Daoy (cell line): ENCODE results near the gene PDRG1. TPM values are rescaled to one million over a fixed set of nuclear protein-coding genes. Genes with fewer than 3 reads are reported as not detected.
"Not testable (repeated sequence)": the region's sequence is repeated elsewhere in the genome, so short reads cannot be mapped to it uniquely, and the experiment has no call there.

Experiments used
- DNase-seq: peaks from one replicate; pipeline ENCODE4 v3.0.0-alpha.2; 2015; ENCODE audit warnings: low read depth
- total RNA-seq: library from RNA; depleted of rRNA; stranded (reverse); fragments of >200 nt; shearing (Covaris generic); gene quantifications from 2 replicates; pipeline ENCODE4 v1.2.3, GENCODE V29; 2014

Gene PDRG1
- total RNA-seq, 1 experiment from 2014 or later, result 13.6 TPM

DNA sequence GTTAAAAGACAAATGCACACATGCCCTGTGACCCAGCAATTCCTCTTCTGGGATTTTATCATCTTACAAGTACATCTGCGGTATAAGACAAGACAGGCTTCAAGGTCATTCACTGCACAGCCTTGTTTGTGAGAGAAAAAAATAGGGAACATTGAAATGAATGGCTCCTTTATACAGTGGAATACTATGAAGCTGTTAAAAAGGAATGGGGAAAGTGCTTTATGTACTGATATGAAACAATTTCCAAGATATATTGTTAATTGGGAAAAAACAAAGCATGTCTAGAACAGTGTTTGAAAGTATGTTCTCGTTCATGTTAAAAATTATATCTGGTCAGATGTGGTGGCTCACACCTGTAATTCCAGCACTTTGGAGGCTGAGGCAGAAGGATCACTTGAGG, 25.4 kb downstream of the PDRG1 start:
- DNase-seq, result no peak

DNA sequence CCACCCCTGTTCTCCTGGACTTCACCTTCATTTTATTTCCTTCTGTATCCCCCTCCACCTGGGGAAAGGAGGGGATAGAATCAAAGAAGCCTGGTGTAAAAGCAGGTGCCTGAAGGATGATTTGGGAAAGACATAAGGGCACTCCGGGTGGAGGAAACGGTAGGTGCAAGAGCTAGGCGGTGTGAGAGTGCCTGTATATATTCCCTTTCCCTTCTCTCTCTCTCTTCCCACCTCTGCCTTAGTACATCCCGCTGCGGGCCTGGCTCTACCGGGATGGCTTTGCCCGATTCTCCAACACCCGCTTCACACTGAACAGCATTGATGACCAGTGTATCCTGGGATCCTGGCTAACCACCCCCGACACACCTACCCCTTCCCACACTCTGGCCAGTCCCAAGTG, 26.2 kb downstream of the PDRG1 start:
- DNase-seq, result no peak

DNA sequence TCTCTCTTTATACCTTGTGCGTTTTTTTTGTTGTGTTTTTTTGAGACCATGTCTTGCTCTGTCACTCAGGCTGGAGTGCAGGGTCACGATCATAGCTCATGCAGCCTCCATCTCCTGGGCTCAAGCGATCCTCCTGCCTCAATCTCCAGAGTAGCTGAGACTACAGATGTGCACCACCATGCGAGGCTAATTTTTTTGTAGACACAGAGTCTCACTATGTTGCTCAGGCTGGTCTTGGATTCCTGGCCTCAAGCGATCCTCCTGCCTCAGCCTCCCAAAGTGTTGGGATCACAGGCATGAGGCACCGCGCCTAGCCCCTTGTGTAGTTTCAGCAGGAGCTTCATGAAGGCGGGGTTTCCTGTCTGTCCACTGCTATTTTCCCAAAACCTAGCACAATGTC, 27.3 kb downstream of the PDRG1 start:
- no peak for DNase-seq

DNA sequence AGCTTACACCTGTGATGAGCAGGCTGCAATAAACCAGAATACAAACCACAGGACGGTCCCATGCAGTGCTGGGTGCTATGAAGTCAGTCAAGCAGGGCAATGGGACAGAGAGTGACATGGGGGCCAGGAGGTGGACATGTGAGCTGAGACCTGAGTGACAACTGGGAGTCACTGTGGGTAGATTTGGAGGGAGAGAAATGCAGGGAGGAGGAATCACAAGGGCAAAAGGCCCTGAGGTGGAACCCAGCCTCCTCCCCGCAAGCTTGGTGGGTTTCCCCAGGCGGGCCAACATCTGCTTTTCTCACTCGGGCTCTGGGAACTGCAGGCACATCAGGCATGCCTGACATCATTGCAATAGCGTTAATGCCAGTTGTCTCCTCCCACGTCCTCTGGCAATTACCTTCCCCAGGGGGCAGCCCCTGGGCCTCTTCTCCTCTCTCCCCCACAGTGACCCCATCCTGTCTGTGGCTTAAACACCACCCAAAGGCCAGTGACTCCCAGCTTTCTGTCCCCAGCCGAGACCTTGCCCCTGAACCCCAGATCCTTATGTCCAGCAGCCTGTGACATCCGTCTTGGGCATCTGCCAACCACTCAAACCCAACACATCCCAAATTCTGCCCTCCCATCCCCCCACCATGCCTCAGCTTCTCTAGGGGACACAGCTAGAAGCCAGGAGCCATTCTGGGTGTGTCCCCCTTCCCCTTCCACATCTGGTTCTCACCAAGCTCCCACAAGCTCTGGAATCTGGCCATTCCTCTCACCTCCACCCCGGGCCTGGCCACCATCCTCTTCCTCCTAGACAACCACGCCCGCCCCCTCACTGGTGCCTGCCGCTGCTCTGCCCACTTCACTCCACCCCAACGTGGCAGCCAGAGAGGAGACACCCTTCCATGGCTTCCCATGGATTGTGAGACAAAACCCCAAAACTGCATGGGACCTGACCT, 28.2 kb downstream of the PDRG1 start:
- peak; percentile 16 for DNase-seq

DNA sequence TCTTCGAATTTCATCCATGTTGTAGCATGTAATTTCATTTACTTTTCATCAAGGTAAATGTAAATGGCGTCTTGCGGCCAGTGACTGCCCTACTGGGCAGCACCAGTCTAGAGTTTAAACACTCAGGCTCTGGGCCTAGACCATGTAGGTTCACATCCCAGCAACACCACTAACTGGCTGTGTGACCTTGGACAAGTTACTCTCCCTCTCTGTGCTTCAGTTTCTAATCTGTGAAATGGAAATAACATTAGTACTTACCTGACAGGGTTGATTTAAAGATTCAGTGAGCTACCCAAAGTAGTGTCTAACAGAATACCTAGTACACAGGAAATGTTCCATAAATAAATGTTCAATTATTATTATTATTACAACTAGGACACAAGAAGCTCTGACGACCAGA, 29.3 kb downstream of the PDRG1 start:
- no peak for DNase-seq

DNA sequence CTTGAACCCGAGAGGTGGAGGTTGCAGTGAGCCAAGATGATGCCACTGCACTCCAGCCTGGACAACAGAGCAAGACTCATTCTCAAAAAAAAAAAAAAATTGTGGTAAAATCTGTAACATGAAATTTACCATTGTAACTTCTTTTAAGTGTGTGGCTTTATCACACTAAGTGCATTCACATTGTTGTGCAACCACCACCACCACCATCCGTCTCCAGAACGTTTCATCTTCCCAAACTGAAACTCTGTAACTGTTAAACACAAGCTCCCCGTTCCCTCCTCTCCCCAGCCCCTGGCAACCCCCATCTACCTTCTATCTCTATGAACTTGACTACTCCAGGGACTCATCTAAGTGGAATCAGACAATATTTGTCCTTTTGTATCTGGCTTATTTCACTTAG, 29.7 kb downstream of the PDRG1 start:
- no peak for DNase-seq

DNA sequence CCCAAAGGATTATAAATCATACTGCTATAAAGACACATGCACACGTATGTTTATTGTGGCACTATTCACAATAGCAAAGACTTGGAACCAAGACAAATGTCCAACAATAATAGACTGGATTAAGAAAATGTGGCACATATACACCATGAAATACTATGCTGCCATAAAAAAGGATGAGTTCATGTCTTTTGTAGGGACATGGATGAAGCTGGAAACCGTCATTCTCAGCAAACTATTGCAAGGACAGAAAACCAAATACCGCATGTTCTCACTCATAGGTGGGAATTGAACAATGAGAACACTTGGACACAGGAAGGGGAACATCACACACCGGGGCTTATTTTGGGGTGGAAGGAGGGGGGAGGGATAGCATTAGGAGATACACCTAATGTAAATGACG, 30.4 kb downstream of the PDRG1 start:
- DNase-seq, result not testable (repeated sequence)

DNA sequence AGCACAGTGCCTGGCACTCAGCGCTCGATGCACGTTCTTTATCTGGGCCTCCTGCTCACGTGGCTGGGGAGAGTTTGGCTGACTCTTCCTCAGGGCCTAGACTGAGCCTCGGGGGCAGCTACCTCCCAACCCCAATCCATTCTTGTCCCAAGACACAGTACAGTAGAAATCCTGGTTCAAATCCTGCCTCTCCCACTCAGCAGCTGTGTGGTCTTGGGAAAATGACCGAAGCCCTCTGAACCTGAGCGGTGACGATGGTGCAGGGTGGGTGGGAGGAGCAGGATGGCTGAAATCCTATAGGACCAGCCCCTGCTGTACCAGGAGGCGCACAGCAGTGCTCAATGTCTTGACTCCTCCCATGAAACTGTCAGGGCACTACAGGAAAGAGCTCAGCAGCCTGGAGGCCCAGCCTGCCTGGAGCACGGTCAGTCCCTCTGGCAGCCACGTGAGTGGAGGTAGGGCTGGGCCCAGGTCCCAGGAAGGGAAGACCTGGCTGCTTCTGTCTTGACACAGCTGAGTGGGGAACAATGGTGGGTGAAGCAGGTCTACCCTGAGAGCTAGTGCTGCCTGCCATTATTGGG, 31.5 kb downstream of the PDRG1 start:
- no peak for DNase-seq

DNA sequence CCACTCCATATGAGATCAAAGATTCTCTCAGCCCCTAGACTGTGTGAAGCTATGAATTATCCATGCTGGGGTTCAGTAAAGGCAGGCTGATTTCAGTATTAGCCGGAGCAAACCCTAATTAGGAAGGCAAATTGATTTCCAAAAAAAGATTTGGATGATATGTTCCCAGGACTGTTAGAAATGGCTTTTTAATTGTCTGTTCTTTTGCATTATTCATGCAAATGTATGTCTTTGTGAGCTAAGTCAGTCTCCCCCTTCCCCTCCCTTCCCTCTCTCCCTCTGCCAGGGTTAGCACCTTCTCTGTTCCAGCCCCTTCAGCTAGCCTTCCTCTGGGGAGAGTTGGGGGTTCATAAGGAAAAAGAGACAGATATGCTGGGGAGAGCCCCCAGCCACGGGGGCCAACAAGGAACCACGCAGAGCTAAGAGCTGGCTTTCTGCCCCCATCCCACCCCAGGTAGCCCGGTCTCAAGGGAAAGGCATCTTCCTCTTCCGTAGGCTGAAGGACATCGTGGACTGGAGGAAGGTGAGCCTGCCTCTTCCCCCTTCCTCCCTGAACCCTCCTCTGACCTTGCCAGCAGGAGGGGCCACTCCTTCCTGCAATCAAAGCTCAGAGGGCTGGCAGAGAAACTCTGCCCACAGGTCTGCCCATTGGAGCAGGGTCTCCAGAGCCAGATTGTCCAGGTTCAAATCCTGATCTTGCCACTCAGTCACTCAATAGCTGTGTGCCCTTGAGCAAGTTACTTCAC, 32.3 kb downstream of the PDRG1 start:
- DNase-seq, result no peak

DNA sequence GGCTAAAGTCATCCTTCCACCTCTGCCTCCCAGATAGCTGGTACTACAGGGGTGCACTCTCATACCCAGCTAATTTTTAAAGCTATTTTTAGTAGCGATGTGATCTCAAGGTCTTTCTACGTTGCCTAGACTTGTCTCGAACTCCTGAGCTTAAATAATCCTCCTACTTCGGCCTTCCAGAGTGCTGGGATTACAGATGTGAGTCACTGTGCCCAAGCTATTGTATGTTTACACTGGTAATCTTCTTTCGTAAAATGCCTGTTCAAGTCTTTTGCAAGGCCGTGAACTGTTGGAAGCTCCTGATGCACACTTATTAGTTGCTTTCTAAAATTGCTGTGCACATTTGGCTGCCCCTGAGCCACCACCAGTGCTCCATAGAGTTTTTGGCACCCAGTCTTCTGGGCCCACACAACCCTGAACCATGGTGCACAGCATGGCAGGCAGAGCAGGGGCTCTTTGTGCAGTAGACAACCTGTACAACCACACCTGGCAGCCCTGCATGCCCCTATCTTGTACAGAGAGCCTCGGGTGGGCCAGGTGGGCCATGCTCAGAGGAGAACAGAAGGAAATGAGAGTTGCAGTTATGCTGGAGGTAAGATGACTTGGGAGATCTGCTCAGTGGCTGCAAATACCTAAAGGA, 33.3 kb downstream of the PDRG1 start:
- DNase-seq, result no peak

DNA sequence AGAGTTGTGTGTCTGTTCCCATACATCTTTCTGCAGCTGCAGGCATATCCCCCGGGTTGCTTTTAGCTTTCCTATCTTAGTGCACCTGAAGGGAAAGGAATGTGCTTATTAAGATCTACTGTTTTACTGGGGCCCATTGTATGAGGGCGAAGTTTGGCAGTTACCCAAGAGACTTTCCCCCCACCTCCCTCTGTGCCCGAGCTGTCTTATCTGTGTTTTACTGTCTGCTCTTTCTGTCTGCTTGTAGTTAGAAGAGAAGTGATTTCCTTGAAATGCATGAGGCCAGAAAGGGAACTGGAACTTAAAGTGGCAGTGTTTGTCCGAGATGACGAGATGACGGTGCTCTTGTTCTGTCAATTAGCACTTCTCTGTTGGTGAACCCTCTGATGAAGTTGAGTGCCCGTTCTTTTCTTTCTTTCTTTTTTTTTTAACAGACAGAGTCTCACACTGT, 33.9 kb downstream of the PDRG1 start:
- DNase-seq, result not testable (repeated sequence)

DNA sequence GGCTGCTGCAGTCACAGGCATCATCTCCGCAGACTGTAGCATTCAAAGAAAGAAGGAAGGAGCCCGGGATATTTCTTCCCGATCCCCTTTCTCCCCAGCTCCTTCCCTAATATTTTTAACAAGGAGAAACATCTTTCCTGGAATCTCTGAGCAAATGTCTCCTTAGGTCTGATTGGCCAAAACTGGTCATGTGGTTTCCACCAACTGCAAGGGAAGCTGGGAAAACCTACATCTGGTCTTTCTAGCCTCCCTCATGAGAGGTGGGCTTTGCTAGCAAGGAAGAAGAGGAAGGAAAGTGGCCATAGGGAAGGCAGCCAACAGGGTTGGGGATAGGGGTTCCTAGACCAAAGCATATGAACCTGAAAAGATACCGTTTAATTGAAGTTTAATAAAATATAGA, 35.1 kb downstream of the PDRG1 start:
- no peak for DNase-seq

DNA sequence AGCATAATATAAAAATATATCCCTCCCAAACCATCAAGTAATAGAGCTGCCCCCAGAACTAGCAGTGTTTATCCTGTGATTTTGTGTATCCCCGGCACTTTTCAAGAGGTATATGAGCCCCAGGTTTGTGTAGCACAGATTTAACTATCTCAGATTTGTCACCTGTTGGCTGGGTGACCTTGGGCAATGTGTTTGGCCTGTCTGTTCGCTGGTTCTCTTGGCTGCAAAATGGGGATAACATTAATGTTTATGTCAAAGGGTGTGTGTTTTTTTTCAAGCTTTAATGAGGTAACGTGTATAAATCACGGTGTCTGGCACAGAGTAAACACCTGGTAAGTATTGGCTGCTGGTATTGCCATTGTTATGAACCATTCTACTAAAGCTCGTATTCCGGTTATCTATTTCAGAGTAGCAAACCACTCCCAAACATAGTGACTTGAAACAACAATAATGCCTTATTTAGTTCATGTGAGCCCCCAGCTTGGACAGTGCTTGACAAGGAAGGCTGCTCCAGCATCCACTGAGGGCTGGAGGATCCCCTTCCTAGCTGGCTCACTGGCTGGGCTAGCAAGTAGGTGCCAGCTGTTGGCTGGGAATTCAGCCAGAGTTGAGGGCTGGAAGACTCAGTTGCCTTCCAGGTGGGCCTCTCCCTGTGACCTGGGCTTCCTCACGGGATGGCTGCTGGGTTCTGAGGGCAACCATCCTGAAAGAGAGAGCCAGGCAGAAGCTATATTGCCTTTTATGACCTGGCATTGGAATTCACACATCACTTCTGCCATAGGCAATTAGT, 36.2 kb downstream of the PDRG1 start:
- no peak for DNase-seq

DNA sequence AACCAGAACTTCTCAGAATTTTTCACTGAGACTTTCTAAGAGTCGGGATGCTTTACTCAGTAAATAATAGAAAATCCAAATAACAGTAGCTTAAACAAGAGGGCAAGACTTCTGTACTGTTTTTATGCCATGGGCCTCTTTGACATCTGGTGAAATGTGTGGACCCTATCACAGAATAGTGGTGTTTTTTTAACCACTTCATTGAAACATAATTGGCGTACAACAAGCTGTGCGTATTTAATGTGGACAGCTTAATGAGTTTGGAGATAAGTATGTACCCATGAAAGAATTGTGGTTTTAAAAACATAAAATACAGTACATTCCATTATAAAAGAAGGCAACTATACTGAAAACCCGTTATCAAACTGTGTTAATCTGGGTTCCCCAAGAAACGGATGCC, 37.7 kb downstream of the PDRG1 start:
- no peak for DNase-seq

DNA sequence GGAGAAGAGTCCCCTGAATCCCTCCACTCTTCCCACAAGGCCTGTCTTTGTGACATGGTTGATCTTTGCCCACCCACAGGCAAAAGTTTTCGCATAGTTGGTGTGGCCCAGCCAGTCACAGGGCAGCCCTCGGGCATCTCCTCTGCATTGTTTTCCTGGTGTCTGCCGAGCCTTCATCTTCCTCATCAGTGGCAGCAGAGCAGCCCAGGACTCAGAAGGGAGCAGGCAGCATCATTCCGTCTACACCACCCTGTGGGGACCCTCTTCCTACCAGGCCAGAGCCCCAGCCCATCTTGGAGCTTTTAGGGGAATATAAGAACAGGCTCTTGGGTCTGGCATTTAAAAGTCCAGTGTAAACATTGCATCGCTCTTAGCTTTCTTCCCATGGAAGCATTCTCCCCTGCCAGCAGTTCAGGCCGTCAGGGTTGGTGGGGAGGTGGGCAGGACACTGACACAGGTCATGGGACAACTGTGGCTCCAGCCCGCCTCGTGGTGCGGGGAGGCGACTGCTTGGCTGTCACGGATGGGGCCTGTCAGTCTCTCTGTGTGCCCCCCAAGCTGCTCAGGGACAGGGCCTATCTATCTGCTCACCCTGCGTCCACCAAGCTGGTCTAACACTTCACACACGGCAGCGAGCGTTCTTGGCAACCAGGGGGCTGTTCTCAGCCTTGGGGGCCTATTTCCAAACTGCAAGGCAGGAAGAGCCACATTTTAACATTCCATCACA, 38.3 kb downstream of the PDRG1 start:
- DNase-seq, result no peak

DNA sequence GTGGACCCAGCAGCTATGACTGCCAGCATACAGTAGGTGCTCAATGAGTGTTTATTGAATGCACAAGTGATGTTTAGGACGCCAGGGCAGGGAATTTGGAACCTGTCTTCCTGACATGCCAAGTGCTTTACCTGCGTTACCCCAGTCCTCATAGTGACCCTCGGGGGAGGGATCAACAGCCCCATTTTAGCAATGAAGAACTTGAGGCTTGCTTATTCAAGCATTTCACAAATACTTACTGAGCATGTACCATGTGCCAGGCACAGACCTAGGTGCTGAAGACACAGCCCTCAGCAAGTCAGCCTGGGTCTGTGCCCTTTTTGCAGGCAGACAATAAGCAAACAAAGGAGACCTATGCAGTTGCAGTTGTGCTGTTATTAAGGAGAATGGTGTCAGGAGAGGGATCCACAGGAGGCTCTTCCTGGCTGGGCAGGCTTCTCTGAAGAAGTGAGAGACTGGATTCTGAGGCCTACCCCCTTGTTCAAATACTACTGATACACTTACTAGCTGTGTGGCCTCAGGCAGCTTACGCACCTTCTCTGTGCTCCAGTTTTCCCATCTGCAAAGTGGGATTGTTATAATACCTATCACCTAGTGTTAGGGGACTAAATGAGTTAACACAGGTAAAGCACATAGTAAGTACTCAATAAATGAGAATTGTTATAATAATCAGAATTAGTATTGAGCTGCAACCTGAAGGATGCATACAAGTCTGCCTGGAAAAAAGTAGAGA, 41.6 kb downstream of the PDRG1 start:
- no peak for DNase-seq

DNA sequence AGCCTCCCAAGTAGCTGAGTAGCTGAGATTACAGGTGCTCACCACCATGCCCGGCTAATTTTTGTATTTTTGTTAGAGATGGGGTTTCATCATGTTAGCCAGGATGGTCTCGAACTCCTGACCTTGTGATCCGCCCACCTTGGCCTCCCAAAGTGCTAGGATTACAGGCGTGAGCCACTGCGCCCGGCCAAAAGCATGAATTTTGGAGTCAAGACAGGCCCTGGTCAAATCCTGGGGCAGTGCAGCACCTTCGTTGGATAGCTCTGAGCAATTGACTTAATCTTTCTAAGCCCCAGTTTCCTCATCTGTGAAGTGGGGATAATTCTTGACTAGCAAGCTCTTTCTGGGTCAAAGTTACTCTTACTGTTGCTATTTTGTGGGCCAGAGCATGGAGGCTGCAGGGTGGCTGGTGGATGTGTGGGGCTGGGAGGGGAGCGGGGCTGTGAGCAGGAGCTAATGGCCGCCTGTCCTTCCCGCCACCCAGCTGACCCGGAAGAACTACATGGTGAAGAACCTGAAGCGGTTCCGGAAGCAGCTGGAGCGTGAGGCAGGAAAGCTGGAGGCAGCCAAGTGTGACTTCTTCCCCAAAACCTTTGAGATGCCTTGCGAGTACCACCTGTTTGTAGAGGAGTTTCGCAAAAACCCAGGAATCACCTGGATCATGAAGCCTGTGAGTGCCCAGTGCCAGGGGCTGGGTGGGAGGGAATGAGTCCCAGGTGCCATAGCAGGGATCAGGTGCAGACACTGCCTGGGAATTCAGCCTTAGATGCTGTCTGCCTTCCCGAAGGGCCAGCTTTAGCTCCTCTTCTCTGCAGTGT, 42.4 kb downstream of the PDRG1 start:
- no peak for DNase-seq

DNA sequence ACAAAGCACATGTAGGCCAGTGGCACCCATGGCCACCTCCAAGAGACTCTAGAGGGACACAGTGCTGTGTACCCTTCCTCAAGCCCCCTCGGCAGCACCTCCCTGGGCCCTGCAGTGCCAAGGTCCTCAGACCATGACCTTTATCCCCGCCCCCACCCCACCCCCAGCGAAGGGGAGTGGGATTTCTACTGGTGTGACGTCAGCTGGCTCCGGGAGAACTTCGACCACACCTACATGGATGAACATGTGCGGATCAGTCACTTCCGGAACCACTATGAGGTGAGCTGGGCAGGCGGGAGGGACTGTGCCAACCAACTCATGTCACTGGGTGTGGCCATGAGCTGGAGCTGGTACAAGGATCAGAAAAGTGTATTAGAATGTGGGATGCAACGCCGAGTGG, 43.4 kb downstream of the PDRG1 start:
- peak; percentile 41 for DNase-seq

DNA sequence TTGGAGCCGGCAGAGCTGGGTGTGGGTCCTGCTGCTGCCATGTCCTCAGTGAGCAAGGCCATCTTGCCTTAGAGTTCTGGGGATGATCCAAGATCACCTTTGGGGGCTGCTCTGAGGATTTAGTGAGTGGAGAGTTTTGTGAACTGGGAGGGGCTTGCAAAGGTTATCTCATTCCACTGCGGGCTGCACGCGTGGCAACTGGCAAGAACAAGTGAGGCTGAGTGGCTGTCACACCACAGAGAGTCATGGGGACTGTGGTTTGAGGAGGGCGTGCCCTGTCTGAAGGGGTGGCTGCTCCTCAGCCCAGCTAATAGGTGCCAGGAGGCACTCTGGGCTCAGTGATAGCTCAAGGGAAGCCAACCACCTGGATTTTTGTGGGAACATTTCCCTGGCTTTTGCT, 43.8 kb downstream of the PDRG1 start:
- DNase-seq, result no peak
